ENCODE data around the gene STMN1. TPM values are rescaled to one million over a fixed set of nuclear protein-coding genes. Genes with fewer than 3 reads are reported as not detected.

The STMN1 gene
- total RNA-seq, result 24.9 and 44.0 TPM in 2 replicates

DNA sequence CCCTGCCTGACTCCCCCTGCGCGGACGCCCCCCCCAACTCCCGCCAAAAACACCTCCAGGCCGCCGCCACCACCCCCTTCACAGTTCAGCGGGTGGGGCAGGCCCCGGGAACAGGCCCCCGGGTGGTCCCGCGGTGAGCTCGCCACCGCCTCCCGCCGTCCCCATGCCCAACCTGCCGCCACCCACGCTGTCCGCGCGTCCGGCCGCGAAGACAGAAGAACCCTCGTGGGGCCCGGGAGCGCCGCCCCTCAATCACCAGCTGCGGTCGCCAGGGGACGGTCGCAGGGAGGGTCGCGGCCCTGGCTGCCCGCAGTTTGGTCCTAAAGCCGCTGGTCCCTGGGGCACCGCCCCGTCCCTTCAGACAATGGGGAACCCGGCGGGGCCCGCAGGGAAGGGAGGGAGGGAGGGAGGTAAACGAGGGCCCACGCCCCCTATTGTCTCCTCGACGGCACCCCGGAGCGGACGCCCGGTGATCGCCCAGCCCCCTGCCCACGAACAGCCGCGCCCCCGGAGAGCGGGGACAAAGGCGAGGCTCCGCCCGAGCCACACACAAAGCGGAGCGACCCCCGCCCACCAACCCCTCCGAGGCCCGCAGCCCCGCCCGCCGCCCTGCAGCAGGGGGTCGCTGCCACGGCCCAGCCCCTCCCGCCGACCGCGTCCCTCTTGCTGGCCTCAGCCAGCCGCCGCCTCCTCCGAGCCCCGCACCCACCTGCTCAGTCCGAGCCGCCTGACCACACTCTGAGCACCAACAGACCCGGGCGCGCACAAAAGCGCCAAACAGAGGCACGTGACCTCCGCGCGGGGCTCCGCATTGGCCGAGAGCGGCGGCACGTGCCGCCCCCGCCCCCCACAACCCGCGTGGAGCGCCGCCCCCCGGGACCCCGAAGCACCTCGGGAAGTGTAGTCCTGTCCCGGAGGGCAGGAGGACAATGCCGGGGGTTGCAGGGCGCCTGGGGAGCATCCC, at the start of gene STMN1:
STMN1 (minus strand) TSS at position 740 of the 964 bp plus-strand sequence. CDS start 1,743 bp downstream, outside the sequence.

DNA sequence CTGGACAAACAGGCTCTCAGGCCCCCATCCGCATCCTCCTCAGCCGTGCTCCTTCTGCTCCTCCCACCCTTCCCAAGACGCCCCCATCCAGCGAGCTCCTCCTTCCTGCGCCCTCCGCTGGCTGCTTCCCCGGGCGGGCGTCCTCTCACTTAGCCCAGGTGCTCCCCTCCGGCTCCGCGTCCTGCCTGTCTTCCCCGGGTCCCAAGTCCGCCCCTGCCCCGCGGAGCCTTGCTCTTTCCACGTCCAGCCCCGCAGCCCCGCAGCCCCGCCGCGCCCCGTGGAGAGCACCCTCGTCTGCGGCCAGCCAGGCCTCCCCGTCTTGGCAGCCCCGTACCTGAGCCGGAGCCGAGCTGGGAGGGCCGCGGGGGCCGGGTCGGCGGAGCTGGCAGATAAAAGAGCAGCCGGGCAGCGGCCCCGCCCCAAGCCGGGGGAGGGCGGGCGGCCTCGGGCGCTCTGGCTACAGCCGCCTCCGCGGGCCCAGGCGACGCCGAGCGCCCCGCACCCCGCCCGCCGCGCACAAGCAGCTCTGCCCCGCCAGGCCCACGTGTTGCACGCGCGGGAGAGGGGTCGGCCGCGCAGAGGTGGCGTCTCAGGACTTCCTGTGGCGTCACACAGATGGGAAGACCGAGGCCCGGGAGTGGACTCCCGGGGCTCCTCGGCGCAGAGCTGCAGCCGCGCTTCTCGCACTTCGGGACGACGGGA, 30.9 kb downstream of the STMN1 start, which contains the start of gene PAQR7:
PAQR7 (minus strand) TSS at position 555 of the 702 bp plus-strand sequence. CDS start 11,869 bp downstream, outside the sequence.

DNA sequence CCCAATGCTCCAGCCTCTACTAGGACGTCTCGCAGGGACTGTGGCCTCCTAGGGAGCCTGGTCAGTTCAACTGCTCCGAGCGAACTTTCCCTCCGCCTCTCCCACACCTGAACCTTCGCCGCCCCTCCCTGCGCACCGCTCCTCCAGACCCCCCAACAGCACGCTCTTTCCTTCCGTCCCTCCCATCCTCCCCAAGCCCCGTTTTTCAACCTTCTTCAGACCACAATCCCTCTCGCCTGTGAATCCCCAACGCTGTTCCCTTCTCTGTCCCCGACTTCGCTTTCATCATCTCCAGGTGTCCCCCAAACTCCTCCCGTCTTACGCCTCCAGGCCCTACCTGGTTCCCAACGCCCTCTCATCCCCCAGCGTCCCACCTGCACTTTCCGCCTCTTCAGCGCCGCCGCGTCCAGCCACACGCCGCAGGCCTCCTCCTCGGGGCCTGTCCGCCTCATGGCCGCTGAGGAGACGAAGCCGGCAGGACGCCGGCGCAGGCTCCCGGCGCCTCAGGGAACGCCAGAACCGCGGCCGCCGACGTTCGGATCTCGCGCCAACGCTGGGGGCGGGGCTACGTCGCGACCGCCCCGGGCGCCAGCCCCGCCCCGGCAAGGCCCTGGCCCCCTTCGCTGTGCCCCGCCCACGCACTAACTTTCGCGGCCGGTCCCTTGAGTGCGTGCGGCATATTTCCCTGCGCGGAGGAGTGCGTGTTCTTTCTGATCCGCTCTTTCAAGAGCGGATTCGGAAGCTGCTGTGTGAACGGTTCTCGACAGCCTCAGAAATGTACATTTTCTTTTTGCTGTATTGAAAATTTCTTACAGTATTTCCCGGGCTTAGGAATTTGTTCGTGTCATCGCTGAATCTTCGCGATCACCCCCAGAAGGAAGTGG, 47.1 kb downstream of the STMN1 start, which contains the start of gene AUNIP:
AUNIP (minus strand) TSS at position 552 of the 884 bp plus-strand sequence; CDS start at position 452, 100 bp downstream.

Other genes starting within 250 kb of the STMN1 start
- 6.8 and 38.2 TPM in 2 replicates for gene SELENON, start 106.2 kb downstream of the STMN1 start, total RNA-seq
- 29.4 and 31.2 TPM in 2 replicates for gene MTFR1L, start 86.5 kb downstream of the STMN1 start, total RNA-seq
- gene AUNIP, start 47.0 kb downstream of the STMN1 start, total RNA-seq, result 1.4 and 4.8 TPM in 2 replicates
- 13.3 and 16.1 TPM in 2 replicates for gene PAQR7, start 30.7 kb downstream of the STMN1 start, total RNA-seq
- 16.4 and 29.3 TPM in 2 replicates for gene PAFAH2, start 91.6 kb upstream of the STMN1 start, total RNA-seq
- under 0.01 TPM in 1 of 2 replicates, not detected in the other for gene EXTL1, start 115.4 kb upstream of the STMN1 start, total RNA-seq
- gene SLC30A2, start 139.7 kb upstream of the STMN1 start, total RNA-seq, result under 0.01 and 0.07 TPM in 2 replicates
- gene TRIM63, start 161.2 kb upstream of the STMN1 start, total RNA-seq, result 0.07 and 0.68 TPM in 2 replicates
- 9.0 and 9.2 TPM in 2 replicates for gene PDIK1L, start 205.4 kb upstream of the STMN1 start, total RNA-seq

Measured in nasal cavity respiratory epithelium epithelial cell of viscerocranial mucosa (primary cell).